Measurements from ENCODE around the gene CD3D. TPM values are rescaled to one million over a fixed set of nuclear protein-coding genes. Genes with fewer than 3 reads are reported as not detected.

CD3D gene
- total RNA-seq, 1 donor from 2014 or later = not detected

DNA sequence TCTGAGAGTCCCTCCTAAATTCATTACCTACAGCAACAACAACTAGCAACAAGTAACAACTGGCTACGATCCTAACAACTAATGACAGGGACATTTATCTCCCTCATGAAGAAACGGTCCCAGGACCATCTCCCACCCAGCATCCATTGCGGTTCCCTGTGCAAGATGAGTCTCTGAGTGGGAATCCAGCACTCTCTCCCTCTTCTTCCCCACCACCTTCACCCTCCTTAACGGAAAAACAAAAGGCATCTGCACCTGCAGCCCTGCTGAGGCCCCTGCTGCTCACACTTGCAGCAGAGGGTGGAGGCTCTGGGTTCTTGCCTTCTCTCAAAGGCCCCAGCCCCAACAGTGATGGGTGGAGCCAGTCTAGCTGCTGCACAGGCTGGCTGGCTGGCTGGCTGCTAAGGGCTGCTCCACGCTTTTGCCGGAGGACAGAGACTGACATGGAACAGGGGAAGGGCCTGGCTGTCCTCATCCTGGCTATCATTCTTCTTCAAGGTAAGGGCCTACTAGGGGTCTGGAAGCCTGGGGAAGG, 1.5 kb upstream of the CD3D start, which contains the start of gene CD3G:
CD3G (plus strand) TSS at position 364 of the 535 bp plus-strand sequence; CDS start at position 444, 80 bp downstream.
- Histone ChIP-seq H3K4me1 (no peaks in the 10 kb centered on the region), H3K36me3 (no peaks in the 10 kb centered on the region), H3K9me3 (replicated peaks) (no peaks in the 10 kb centered on the region), H3K27ac (replicated peaks) (no peak within 1 kb of the TSS), H3K4me3 (no peak within 1 kb of the TSS), H3K27me3 (ENCODE audit: low read depth) (peaks cover 64% of the 10 kb centered on the region)
- DNase-seq = no peak
- TF ChIP-seq, protein P1, sequence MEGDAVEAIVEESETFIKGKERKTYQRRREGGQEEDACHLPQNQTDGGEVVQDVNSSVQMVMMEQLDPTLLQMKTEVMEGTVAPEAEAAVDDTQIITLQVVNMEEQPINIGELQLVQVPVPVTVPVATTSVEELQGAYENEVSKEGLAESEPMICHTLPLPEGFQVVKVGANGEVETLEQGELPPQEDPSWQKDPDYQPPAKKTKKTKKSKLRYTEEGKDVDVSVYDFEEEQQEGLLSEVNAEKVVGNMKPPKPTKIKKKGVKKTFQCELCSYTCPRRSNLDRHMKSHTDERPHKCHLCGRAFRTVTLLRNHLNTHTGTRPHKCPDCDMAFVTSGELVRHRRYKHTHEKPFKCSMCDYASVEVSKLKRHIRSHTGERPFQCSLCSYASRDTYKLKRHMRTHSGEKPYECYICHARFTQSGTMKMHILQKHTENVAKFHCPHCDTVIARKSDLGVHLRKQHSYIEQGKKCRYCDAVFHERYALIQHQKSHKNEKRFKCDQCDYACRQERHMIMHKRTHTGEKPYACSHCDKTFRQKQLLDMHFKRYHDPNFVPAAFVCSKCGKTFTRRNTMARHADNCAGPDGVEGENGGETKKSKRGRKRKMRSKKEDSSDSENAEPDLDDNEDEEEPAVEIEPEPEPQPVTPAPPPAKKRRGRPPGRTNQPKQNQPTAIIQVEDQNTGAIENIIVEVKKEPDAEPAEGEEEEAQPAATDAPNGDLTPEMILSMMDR (IDR thresholded peaks at IDR 0.05; ENCODE audit: borderline replicate concordance) = no peak
- intact Hi-C loops (cut with micrococcal nuclease) = no loop called here

- TF ChIP-seq, protein P1 (IDR thresholded peaks at IDR 0.05; ENCODE audit: borderline replicate concordance) = no peak
- no peaks in the 10 kb centered on the region for H3K36me3 ChIP-seq
- H3K27ac ChIP-seq (replicated peaks) = no peak overlapping the region
- intact Hi-C loops (cut with micrococcal nuclease) = no loop called here
- H3K4me1 ChIP-seq = no peaks in the 10 kb centered on the region
- DNase-seq = no peak
- H3K27me3 ChIP-seq (ENCODE audit: low read depth) = peaks cover 61% of the 10 kb centered on the region
- no peaks in the 10 kb centered on the region for H3K9me3 ChIP-seq (replicated peaks)
- no peak overlapping the region for H3K4me3 ChIP-seq
These were observed 743 bp upstream of the CD3D start for GRCh38 chr11:118343248-118343647.

- no peak overlapping the region for H3K27ac ChIP-seq (replicated peaks)
- TF ChIP-seq, protein P1 (IDR thresholded peaks at IDR 0.05; ENCODE audit: borderline replicate concordance) = no peak
- H3K4me1 ChIP-seq = no peaks in the 10 kb centered on the region
- no peaks in the 10 kb centered on the region for H3K36me3 ChIP-seq
- H3K9me3 ChIP-seq (replicated peaks) = no peaks in the 10 kb centered on the region
- no peak for DNase-seq
- intact Hi-C loops (cut with micrococcal nuclease) = no loop called here
- H3K27me3 ChIP-seq (ENCODE audit: low read depth) = peaks cover 53% of the 10 kb centered on the region
- H3K4me3 ChIP-seq = no peak overlapping the region
These were observed 553 bp downstream of the CD3D start for GRCh38 chr11:118341815-118342489.

DNA sequence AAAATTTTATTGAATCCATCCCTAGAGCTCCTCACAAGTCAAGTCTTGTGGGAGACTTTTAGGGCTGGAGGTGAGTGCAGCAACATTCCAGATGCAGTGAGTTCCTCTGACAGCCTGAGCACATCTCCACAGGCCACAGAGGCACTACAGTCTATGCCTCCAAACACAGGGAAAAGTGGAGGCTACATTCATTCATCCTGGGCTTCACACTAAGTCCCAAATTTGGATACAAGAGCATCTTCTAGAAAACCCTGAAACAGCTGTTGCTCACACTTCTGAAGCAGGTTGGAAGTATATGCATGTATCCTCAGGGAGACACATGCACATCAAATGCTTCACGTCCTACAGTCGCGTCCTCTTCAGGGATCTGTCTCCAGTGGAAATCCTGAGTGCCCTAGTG, 1.2 kb downstream of the CD3D start:
- Histone ChIP-seq H3K9me3 (replicated peaks) (no peaks in the 10 kb centered on the region), H3K27me3 (ENCODE audit: low read depth) (peaks cover 52% of the 10 kb centered on the region), H3K27ac (replicated peaks) (no peak overlapping the region), H3K36me3 (no peaks in the 10 kb centered on the region), H3K4me1 (no peaks in the 10 kb centered on the region), H3K4me3 (no peak overlapping the region)
- TF ChIP-seq, protein P1 (IDR thresholded peaks at IDR 0.05; ENCODE audit: borderline replicate concordance) = no peak
- no peak for DNase-seq
- intact Hi-C loops (cut with micrococcal nuclease) = no loop called here

GRCh38 chr11:118340449-118340848, 2.1 kb downstream of the CD3D start:
- Histone ChIP-seq H3K36me3 (no peaks in the 10 kb centered on the region), H3K27ac (replicated peaks) (no peak overlapping the region), H3K9me3 (replicated peaks) (no peaks in the 10 kb centered on the region), H3K4me3 (no peak overlapping the region), H3K27me3 (ENCODE audit: low read depth) (peaks cover 44% of the 10 kb centered on the region), H3K4me1 (no peaks in the 10 kb centered on the region)
- TF ChIP-seq, protein P1 (IDR thresholded peaks at IDR 0.05; ENCODE audit: borderline replicate concordance) = no peak
- intact Hi-C loops (cut with micrococcal nuclease) = no loop called here
- no peak for DNase-seq

Measured in left ventricle myocardium inferior (tissue), 1 donor.